Raji (cell line): Measurements from ENCODE around the gene CCDC148.

ENCODE experiments used
- POLR2A ChIP-seq: IDR thresholded peaks from 2 replicates; pipeline ENCODE4 v1.6.1; 2011; ENCODE audit warnings: low read depth, low read length, control low read depth; ENCODE audit not compliant: insufficient read depth

CCDC148 gene

GRCh38 chr2:158456309-158457066 lies at the start of gene CCDC148, which contains the start of gene PKP4:
CCDC148 (minus strand) TSS chr2:158456753; CDS start chr2:158456439, 314 bp downstream.
PKP4 (plus strand) TSS chr2:158456952; CDS start chr2:158533185, 76,233 bp downstream.
- no peak; the same call in 1 of the 2 replicates for TF ChIP-seq POLR2A

GRCh38 chr2:158505448-158505934 lies 48.9 kb upstream of the CCDC148 start:
- no peak for TF ChIP-seq POLR2A

- no peak for TF ChIP-seq POLR2A
Measured at GRCh38 chr2:158504088-158504487, 47.5 kb upstream of the CCDC148 start.

GRCh38 chr2:158502974-158503373 lies 46.4 kb upstream of the CCDC148 start:
- no peak for TF ChIP-seq POLR2A

- TF ChIP-seq POLR2A, result no peak
Measured at GRCh38 chr2:158501301-158501700, 44.7 kb upstream of the CCDC148 start.

GRCh38 chr2:158500333-158500732 lies 43.8 kb upstream of the CCDC148 start:
- no peak for TF ChIP-seq POLR2A

- TF ChIP-seq POLR2A, result no peak
Measured at GRCh38 chr2:158499383-158499782, 42.8 kb upstream of the CCDC148 start.

GRCh38 chr2:158498749-158499136 lies 42.2 kb upstream of the CCDC148 start:
- no peak for TF ChIP-seq POLR2A

GRCh38 chr2:158498043-158498748 lies 41.6 kb upstream of the CCDC148 start:
- no peak for TF ChIP-seq POLR2A

- TF ChIP-seq POLR2A, result no peak
Measured at GRCh38 chr2:158497486-158497885, 40.9 kb upstream of the CCDC148 start.

GRCh38 chr2:158496986-158497385 lies 40.4 kb upstream of the CCDC148 start:
- TF ChIP-seq POLR2A, result no peak

- no peak for TF ChIP-seq POLR2A
Measured at GRCh38 chr2:158495175-158495574, 38.6 kb upstream of the CCDC148 start.

GRCh38 chr2:158493458-158493857 lies 36.9 kb upstream of the CCDC148 start:
- TF ChIP-seq POLR2A, result no peak

- TF ChIP-seq POLR2A, result no peak
Measured at GRCh38 chr2:158491072-158491471, 34.5 kb upstream of the CCDC148 start.

- no peak for TF ChIP-seq POLR2A
Measured at GRCh38 chr2:158489366-158490112, 33.0 kb upstream of the CCDC148 start.
